Gastrocnemius medialis (tissue), 4 donors: ENCODE results near the gene CDK18. TPM values are rescaled to one million over a fixed set of nuclear protein-coding genes. Genes with fewer than 3 reads are reported as not detected.

ENCODE experiments used
- ATAC-seq, 2 donors: fragments of 150-250 bp; one replicate each; pipeline ENCODE4 v1.9.1; 2016
- DNase-seq, 2 donors: peaks; one replicate each; pipeline ENCODE4 v3.0.0-alpha.2; 2019
- H3K27ac ChIP-seq, 4 donors: fragments of 200-600 bp; sonication (generic); 1 replicate in 1 of 4; 2 replicates in 3 of 4; pipeline ENCODE4 v1.5.1; 2016 to 2018; ENCODE audit warnings: mild to moderate bottlenecking in 2 of 4, moderate library complexity in 1 of 4
- H3K27me3 ChIP-seq, 3 donors: fragments of 200-600 bp; sonication (generic) in 2 of 3; 1 replicate in 1 of 3; 2 replicates in 2 of 3; pipeline versions ENCODE4 v1.5.1 to v1.6.0; 2016 to 2019; ENCODE audit warnings: mild to moderate bottlenecking in 1 of 3, moderate library complexity in 1 of 3
- H3K36me3 ChIP-seq, 2 donors: fragments of 200-600 bp; sonication (generic) in 1 of 2; one replicate each; pipeline ENCODE4 v1.5.1; 2017 to 2018
- H3K4me1 ChIP-seq, 2 donors: fragments of 200-600 bp; sonication (generic) in 1 of 2; one replicate each; pipeline ENCODE4 v1.5.1; 2016 to 2017; ENCODE audit warnings: mild to moderate bottlenecking in 2 of 2
- H3K4me3 ChIP-seq, 4 donors: fragments of 200-600 bp; sonication (generic) in 3 of 4; 1 replicate in 1 of 4; 2 replicates in 3 of 4; pipeline ENCODE4 v1.5.1; 2016 to 2019; ENCODE audit warnings: mild to moderate bottlenecking in 2 of 4
- H3K9me3 ChIP-seq, 3 donors: fragments of 200-600 bp; sonication (generic) in 2 of 3; 1 replicate in 1 of 3; 2 replicates in 2 of 3; pipeline ENCODE4 v1.5.1; 2016 to 2019
- CTCF ChIP-seq, 5 experiments: fragments of 450-650 bp in 3 of 5; fragments of 200-600 bp in 2 of 5; sonication (generic) in 2 of 5; IDR thresholded peaks in 4 of 5; conservative IDR thresholded peaks in 1 of 5; 1 replicate in 4 of 5; 2 replicates in 1 of 5; pipeline ENCODE4 v1.5.1; 2016 to 2019; ENCODE audit warnings: antibody characterized with exemption in 5 of 5, mild to moderate bottlenecking in 3 of 5, moderate library complexity in 3 of 5
- POLR2A ChIP-seq, 2 donors: fragments of 450-650 bp; IDR thresholded peaks; one replicate each; pipeline ENCODE4 v1.6.1; 2017; ENCODE audit warnings: antibody characterized with exemption in 2 of 2, mild to moderate bottlenecking in 2 of 2, moderate library complexity in 2 of 2
- in situ Hi-C, 4 donors: fragments of 200-750 bp; cut with MboI; loops; one replicate each; pipeline versions ENCODE4 v1.15.0 to v1.8.0; 2017; ENCODE audit warnings: low sequenced_read_pairs in 4 of 4
- intact Hi-C: fragments of 100-400 bp; cut with DNase I; formaldehyde crosslinking; loops from one replicate; pipeline ENCODE4 v1.15.1; 2023; ENCODE audit warnings: low total_unique reads
- total RNA-seq, 4 donors: library from RNA; depleted of rRNA; stranded (reverse); fragments of >200 nt; gene quantifications; one replicate each; pipeline versions ENCODE4 v1.1.0 to v1.2.3, GENCODE V29; 2016

The CDK18 gene
- total RNA-seq, 4 donors from 2014 or later = 1.2 to 4.6 (median 1.5) TPM

DNA sequence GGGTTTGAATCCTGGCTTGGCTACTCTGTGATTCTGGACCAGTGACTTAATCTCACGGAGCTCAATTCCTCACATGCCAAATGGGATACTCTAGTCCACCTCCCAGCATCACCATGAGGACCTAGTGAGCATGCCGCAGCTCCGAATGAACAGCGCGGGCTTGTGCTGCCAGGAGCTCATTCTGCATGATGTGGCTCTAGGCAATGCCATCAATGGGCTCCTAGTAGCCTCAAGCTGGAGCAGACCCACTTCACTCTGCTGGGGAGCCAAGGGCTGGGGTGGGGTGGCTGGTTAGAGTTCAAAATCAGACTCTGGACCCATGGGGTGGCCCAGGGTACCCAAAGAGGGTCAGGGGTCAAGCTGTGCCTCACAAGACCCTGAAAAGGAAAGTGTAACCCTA, 41.5 kb downstream of the CDK18 start:
- H3K27me3 ChIP-seq = peaks cover 25 to 41% (median 29%) of the 10 kb centered on the region in 3 donors
- DNase-seq = no peak
- in situ Hi-C loops (no loop called here), intact Hi-C loops (no loop called here)
- TF ChIP-seq CTCF (IDR thresholded peaks at IDR 0.05 in 4 of 5, conservative IDR thresholded peaks at IDR 0.05 in 1 of 5) = no peak
- no peak for TF ChIP-seq POLR2A (IDR thresholded peaks at IDR 0.05)
- H3K27ac ChIP-seq = no peak overlapping the region
- no peak for ATAC-seq
- H3K9me3 ChIP-seq = no peaks in the 10 kb centered on the region
- no peaks in the 10 kb centered on the region for H3K36me3 ChIP-seq
- no peak overlapping the region for H3K4me3 ChIP-seq
- no peaks in the 10 kb centered on the region for H3K4me1 ChIP-seq

- Histone ChIP-seq H3K9me3 (no peaks in the 10 kb centered on the region), H3K27me3 (peaks cover 25 to 41% (median 29%) of the 10 kb centered on the region in 3 donors), H3K36me3 (no peaks in the 10 kb centered on the region), H3K4me1 (no peaks in the 10 kb centered on the region), H3K4me3 (no peak overlapping the region), H3K27ac (no peak overlapping the region)
- DNase-seq (no peak), ATAC-seq (no peak)
- in situ Hi-C loops (no loop called here), intact Hi-C loops (no loop called here)
- TF ChIP-seq POLR2A (IDR thresholded peaks at IDR 0.05) = no peak
- TF ChIP-seq CTCF (IDR thresholded peaks at IDR 0.05 in 4 of 5, conservative IDR thresholded peaks at IDR 0.05 in 1 of 5) = no peak
These were observed 42.1 kb downstream of the CDK18 start for GRCh38 chr1:205546541-205546940.

DNA sequence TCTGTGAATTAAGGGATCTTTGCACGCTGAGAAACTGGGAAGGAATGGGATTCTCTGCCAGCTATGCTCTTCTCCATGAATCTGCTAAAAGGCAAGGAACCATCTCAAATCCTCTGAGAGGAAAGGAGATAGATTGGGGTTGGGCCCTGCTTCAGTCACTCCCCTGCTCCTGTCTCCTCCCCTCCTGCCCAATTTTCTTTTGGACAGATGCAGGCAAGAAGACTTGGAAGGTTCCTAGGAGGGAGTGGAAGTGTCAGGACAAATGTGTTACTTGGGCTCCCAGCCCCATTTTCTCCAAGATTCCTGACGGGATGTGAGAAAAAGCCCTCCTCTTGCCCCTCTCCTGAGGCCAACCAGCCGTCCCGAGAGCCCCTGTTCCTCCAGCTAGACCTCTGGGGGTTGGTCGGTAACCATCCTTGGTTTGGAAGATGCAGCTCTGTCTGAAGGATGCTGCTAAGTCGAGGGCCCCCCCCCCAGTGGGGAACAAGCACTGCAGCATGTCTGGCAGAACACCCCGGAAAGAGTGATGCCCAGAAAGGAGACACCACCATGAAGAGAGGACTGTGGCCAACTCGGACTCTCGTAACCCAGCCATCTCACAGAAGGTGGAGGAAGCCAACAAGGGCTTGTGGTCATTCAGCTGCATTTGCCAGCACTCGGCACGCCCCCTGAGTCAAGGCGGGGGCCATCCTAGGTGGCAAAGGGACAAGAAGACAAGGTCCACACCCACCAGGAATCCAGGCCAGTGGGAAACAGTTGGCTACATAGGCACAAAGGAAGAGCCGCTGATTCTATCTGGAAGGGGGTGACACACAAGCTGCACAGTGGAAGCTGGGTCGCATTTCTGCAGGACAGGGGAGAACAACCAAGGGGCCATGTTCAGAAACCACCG, 43.7 kb downstream of the CDK18 start:
- in situ Hi-C loops = no loop called here
- Histone ChIP-seq H3K27me3 (peaks cover 22 to 35% (median 29%) of the 10 kb centered on the region in 3 donors), H3K36me3 (no peaks in the 10 kb centered on the region), H3K9me3 (no peaks in the 10 kb centered on the region), H3K27ac (no peak overlapping the region), H3K4me1 (no peaks in the 10 kb centered on the region), H3K4me3 (no peak overlapping the region)
- no peak for DNase-seq
- no peak for TF ChIP-seq POLR2A (IDR thresholded peaks at IDR 0.05)
- intact Hi-C loops = no loop called here
- ATAC-seq = no peak

DNA sequence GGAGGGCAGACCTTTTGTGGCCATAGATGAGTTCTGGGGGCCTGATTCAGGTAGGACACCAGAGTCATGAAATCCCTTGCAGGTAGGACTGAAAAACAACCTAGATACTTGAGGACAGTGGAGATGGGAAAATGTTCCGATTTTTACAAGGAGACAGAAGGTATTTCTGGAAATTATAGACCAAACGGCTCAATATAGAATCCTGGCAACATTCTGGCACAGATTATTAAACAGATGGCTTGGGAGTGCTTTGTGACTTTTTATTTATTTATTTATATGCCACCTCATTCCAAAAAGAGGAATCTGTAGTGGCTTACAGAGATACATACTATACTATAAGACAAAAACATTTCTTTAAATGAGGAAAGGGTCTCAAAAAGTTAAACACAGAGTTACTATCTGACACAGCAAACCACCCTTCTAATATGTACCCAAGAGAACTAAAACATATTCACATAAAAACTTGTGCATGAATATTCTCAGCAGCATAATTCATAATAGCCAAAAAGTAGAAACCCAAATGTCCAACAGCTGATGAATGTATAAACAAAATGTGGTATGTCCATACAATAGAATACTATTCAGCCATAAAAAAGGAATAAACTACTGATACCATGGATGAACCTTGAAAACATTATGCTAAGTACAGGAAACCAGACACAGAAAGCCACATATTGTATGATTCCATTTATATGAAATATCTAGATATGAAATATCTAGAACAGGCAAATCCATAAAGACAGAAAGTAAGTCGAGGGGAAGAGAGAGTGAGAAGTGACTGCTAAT, 49.8 kb downstream of the CDK18 start:
- Histone ChIP-seq H3K27me3 (peaks cover 0 to 12% (median 3%) of the 10 kb centered on the region in 3 donors), H3K4me3 (no peak overlapping the region), H3K9me3 (no peaks in the 10 kb centered on the region), H3K27ac (no peak overlapping the region), H3K36me3 (no peaks in the 10 kb centered on the region), H3K4me1 (no peaks in the 10 kb centered on the region)
- in situ Hi-C loops (no loop called here), intact Hi-C loops (no loop called here)
- DNase-seq (no peak), ATAC-seq (no peak)
- TF ChIP-seq CTCF (IDR thresholded peaks at IDR 0.05 in 4 of 5, conservative IDR thresholded peaks at IDR 0.05 in 1 of 5) (no peak), POLR2A (IDR thresholded peaks at IDR 0.05) (no peak)
